ENCODE data around the gene IKZF4.

DNA sequence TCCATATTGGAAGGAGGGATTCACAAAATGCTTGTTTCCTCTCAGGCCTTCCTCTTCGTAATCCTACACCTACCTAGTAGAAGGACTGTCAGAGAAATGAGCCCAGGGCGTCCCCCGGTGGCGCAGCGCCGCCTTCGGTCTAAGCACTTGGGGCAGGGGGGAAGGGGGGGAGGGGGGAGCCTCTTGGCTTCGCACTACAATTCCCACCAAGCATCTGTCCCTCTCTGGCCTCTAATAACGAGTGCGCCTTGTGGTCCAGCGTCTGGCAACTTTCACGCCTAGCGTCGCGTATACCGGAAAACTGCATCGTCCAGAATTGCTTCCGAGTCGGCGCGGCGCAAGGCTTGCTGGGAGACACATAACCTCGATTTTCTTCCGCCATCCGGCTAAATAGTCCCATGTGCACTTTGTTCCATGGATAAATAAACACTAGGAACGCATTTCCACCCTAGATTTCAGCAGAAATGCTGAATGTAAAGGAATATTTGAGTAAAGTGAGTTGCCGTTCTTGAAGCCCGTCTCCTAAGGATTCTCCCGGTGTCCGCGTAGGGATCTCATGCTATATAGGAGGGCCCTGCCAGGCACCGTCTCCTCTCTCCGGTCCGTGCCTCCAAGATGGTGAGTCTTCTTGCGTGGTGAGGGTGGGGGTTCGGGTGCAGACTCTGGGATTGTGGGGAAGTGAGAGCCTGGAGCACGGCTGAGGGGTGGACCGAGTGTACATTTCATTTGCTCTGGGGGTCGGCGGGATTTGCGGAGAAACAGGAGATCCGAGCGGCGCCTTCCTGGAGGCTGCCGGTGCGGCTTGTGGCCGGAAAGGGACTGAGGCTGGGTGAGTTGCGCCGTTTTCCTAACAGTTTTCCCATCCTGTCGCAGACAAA lies 20.9 kb downstream of the IKZF4 start, which contains the start of gene RPS26:
- peak; percentile 100 for TF ChIP-seq POLR2A (IDR thresholded peaks at IDR 0.05; ENCODE audit: low read depth, low read length)
- TF ChIP-seq TAF1 (IDR thresholded peaks at IDR 0.05; ENCODE audit: borderline replicate concordance, low read depth, low read length), result peak; percentile 99
- peak; percentile 100 for TF ChIP-seq POLR2AphosphoS5 (IDR thresholded peaks at IDR 0.05; ENCODE audit: low read depth, low read length)
